K562 (cell line): Measurements from ENCODE around the gene SH3GL3. TPM values are rescaled to one million over a fixed set of nuclear protein-coding genes. Genes with fewer than 3 reads are reported as not detected.

Source experiments
- ATAC-seq: fragments of 200-7000 bp; cut with Tn5 transposase; 3 replicates; pipeline ENCODE4 v1.9.1; 2020; ENCODE audit warnings: moderate library complexity
- BruUV-seq: library from RNA; stranded (reverse); fragments of 400-500 nt; replicated peaks from 2 replicates; lab custom pipeline; 2021; lab: Mats Ljungman, UMichigan
- CTCF ChIA-PET: fragments of 300-600 bp; formaldehyde crosslinking; extraction: SDS; loops from one replicate; lab custom pipeline; 2021; ENCODE audit warnings: low intra/inter-chr PET ratio; lab: Yijun Ruan, JAX
- POLR2A ChIA-PET: fragments of 300-600, 350-650 bp; sonication (Branson Sonifier 250); formaldehyde crosslinking; extraction: SDS; loops from one replicate; lab custom pipeline; 2021; ENCODE audit warnings: antibody characterized with exemption, inconsistent platforms; lab: Yijun Ruan, JAX
- DNase-seq, 4 experiments: peaks; one replicate each; pipeline versions ENCODE4 v3.0.0 to v3.0.0-alpha.2; 2011 to 2018; ENCODE audit warnings: low spot score in 3 of 4, mixed read lengths in 3 of 4; ENCODE audit errors: extremely low read depth in 1 of 4
- FAIRE-seq: peaks from 2 replicates; lab custom pipeline; 2011; peaks lifted over from hg19 to GRCh38; lab: Jason Lieb, UNC
- H2AFZ ChIP-seq: 2 replicates; pipeline ENCODE4 v1.6.0; 2011; ENCODE audit warnings: low read depth, low read length, control low read depth, inconsistent platforms
- H3K27ac ChIP-seq: fragments of 200-600 bp; 3 replicates; pipeline ENCODE4 v1.8.0; 2011; ENCODE audit warnings: low read depth, mild to moderate bottlenecking, control low read depth, inconsistent platforms, low read length, moderate library complexity, mixed read lengths; ENCODE audit errors: extremely low read depth
- H3K27me3 ChIP-seq, 2 experiments: fragments of 300-600 bp in 1 of 2; 2 replicates in 1 of 2; 3 replicates in 1 of 2; pipeline versions ENCODE4 v1.6.0 to v1.8.0; 2011; ENCODE audit warnings: inconsistent platforms in 2 of 2, low read length in 2 of 2, mild to moderate bottlenecking in 1 of 2, mixed read lengths in 1 of 2, moderate library complexity in 1 of 2; ENCODE audit not compliant: control insufficient read depth in 2 of 2, insufficient read depth in 2 of 2
- H3K36me3 ChIP-seq: fragments of 300-600 bp; 3 replicates; pipeline ENCODE4 v1.8.0; 2011; ENCODE audit warnings: mild to moderate bottlenecking, low read length, inconsistent platforms; ENCODE audit not compliant: control insufficient read depth, insufficient read depth
- H3K4me1 ChIP-seq, 2 experiments: fragments of 200-600 bp in 1 of 2; replicated peaks in 1 of 2; 2 replicates in 1 of 2; 3 replicates in 1 of 2; pipeline versions ENCODE4 v1.5.1 to v1.8.0; 2011; ENCODE audit warnings: inconsistent platforms in 2 of 2, low read length in 2 of 2, mild to moderate bottlenecking in 1 of 2, mixed read lengths in 1 of 2, moderate library complexity in 1 of 2; ENCODE audit not compliant: control insufficient read depth in 2 of 2, insufficient read depth in 2 of 2
- H3K4me2 ChIP-seq: 2 replicates; pipeline ENCODE4 v1.6.1; 2011; ENCODE audit warnings: low read length, control low read depth, inconsistent platforms, mixed read lengths; ENCODE audit not compliant: insufficient read depth
- H3K4me3 ChIP-seq: fragments of 200-600 bp; sonication (generic), shearing (Covaris generic); 2 replicates; pipeline ENCODE4 v1.5.1; 2016; ENCODE audit warnings: control low read depth, inconsistent platforms
- H3K79me2 ChIP-seq: fragments of 200-600 bp; 3 replicates; pipeline ENCODE4 v1.8.0; 2011; ENCODE audit warnings: low read length, inconsistent platforms; ENCODE audit not compliant: control insufficient read depth, insufficient read depth
- H3K9ac ChIP-seq, 2 experiments: 2 replicates each; pipeline versions ENCODE4 v1.6.0 to v1.6.1; 2011; ENCODE audit warnings: low read depth in 2 of 2, low read length in 2 of 2, control low read depth in 1 of 2, inconsistent platforms in 1 of 2, mild to moderate bottlenecking in 1 of 2, mixed read lengths in 1 of 2; ENCODE audit not compliant: insufficient read depth in 1 of 2
- H3K9me1 ChIP-seq: one replicate; pipeline ENCODE4 v1.6.0; 2011; ENCODE audit warnings: inconsistent platforms, mild to moderate bottlenecking, low read length, moderate library complexity; ENCODE audit not compliant: control insufficient read depth, insufficient read depth
- H3K9me3 ChIP-seq: replicated peaks from 2 replicates; pipeline ENCODE4 v1.5.1; 2011; ENCODE audit warnings: low read depth, low read length, inconsistent platforms; ENCODE audit not compliant: control insufficient read depth, insufficient read depth
- H4K20me1 ChIP-seq: replicated peaks from 2 replicates; pipeline ENCODE4 v1.6.1; 2011; ENCODE audit warnings: low read length, inconsistent platforms, mixed read lengths; ENCODE audit not compliant: control insufficient read depth, insufficient read depth
- ATF3 ChIP-seq, 2 experiments: fragments of 450-650 bp in 1 of 2; sonication (generic) in 1 of 2; formaldehyde crosslinking in 1 of 2; IDR thresholded peaks in 1 of 2; conservative IDR thresholded peaks in 1 of 2; 2 replicates each; pipeline versions ENCODE4 v1.6.1 to v1.8.1; 2016 to 2023; ENCODE audit warnings: mild to moderate bottlenecking in 2 of 2, moderate library complexity in 2 of 2, inconsistent platforms in 1 of 2, missing genetic modification reagents in 1 of 2
- MYNN ChIP-seq, 2 experiments: sonication (generic); formaldehyde crosslinking in 1 of 2; IDR thresholded peaks; 2 replicates each; pipeline versions ENCODE4 v1.5.0 to v1.6.1; 2016 to 2020; ENCODE audit warnings: antibody characterized with exemption in 1 of 2, missing genetic modification reagents in 1 of 2
- ZNF512 ChIP-seq: IDR thresholded peaks from 2 replicates; pipeline ENCODE4 v1.6.1; 2016; ENCODE audit warnings: missing genetic modification characterization, missing compliant biosample characterization
- WGBS: fragments of 100-300 bp; shearing (Covaris generic); methylation state at CpG from one replicate; pipeline ENCODE4 v1.1.6; 2016; ENCODE audit warnings: low coverage, mixed read lengths; ENCODE audit not compliant: insufficient coverage; ENCODE audit errors: missing lambda C conversion rate; 5-methylcytosine and 5-hydroxymethylcytosine counted together
- in situ Hi-C: fragments of 300-500 bp; cut with MboI; formaldehyde crosslinking; loops from 4 replicates; pipeline ENCODE4 v1.15.0; 2018; ENCODE audit warnings: inconsistent platforms, mixed read lengths
- intact Hi-C: fragments of 100-400 bp; cut with micrococcal nuclease; formaldehyde crosslinking; loops from 2 replicates; pipeline ENCODE4 v1.14.2; 2022
- polyA plus RNA-seq, 8 experiments: library from polyadenylated mRNA; depleted of rRNA in 4 of 8; stranded (reverse) in 5 of 8; unstranded in 3 of 8; fragments of >200 nt; fragmentation: Nextera tagmentation in 2 of 8; fragmentation: Illumina TruSeq in 1 of 8; extraction: Ambion mirVana in 2 of 8; extraction: Trizol in 1 of 8; gene quantifications; 2 replicates each; pipeline versions ENCODE4 v1.2.1 to v1.2.3, GENCODE V29; 2011 to 2014; ENCODE audit warnings: inconsistent platforms in 1 of 8, missing spikeins in 1 of 8
- total RNA-seq, 7 experiments: library from RNA; depleted of rRNA in 6 of 7; stranded (reverse); fragments of >200 nt in 6 of 7; fragmentation: Illumina TruSeq in 2 of 7; extraction: Trizol in 2 of 7; gene quantifications; 2 replicates each; pipeline versions ENCODE4 v1.2.1 to v1.2.3, GENCODE V29; 2011 to 2021; ENCODE audit warnings: low replicate concordance in 1 of 7

Gene SH3GL3
- total and polyA plus RNA-seq, 9 of the 15 experiments (the other 6 are each of a cell fraction or from before 2014, with no cell fraction given), result 3.9 to 16.0 (median 9.7) TPM

GRCh38 chr15:83477172-83477807, 30.1 kb downstream of the SH3GL3 start:
- Histone ChIP-seq H4K20me1 (no peaks in the 10 kb centered on the region), H3K4me2 (no peak overlapping the region), H2AFZ (no peak overlapping the region), H3K27me3 (no peaks in the 10 kb centered on the region; a peak in 1 of 5 replicates), H3K9me3 (no peaks in the 10 kb centered on the region), H3K9me1 (no peaks in the 10 kb centered on the region), H3K79me2 (peaks cover 56% of the 10 kb centered on the region; the same call in 2 of the 3 replicates), H3K4me3 (no peak overlapping the region), H3K36me3 (no peaks in the 10 kb centered on the region; the same call in 2 of the 3 replicates), H3K27ac (no peak overlapping the region), H3K9ac (no peak overlapping the region), H3K4me1 (peaks cover 3 to 10% of the 10 kb centered on the region in 2 experiments; a peak in 4 of 5 replicates)
- ATAC-seq (no peak), FAIRE-seq (no peak), DNase-seq (no peak)
- intact Hi-C loops (no loop called here), in situ Hi-C loops (no loop called here)
- WGBS, result 52% methylated on average over 3 of the region's 3 CpGs
- BruUV-seq, result no TSS peak
- CTCF ChIA-PET, result no interaction called here
- TF ChIP-seq ATF3 (IDR thresholded peaks at IDR 0.05), result peak; percentile 38; the same call in 1 of the 2 replicates
- no peak for TF ChIP-seq ATF3 (CRISPR knock-in tag; conservative IDR thresholded peaks at IDR 0.05)
- no peak for TF ChIP-seq MYNN (IDR thresholded peaks at IDR 0.05)
- no peak for TF ChIP-seq MYNN (CRISPR knock-in tag; IDR thresholded peaks at IDR 0.05)
- no peak for TF ChIP-seq ZNF512
- POLR2A ChIA-PET, result no interaction called here
